ENCODE data around the gene TDG. TPM values are rescaled to one million over a fixed set of nuclear protein-coding genes. Genes with fewer than 3 reads are reported as not detected.

Gene TDG
- total RNA-seq, 1 experiment from 2014 or later, result 33.0 TPM

- TF ChIP-seq NR3C1 (CRISPR knock-in tag; conservative IDR thresholded peaks at IDR 0.05; ENCODE audit: low read depth), result no peak
- no peak for TF ChIP-seq ZNF423 (CRISPR knock-in tag; IDR thresholded peaks at IDR 0.05)
These were observed 9.7 kb upstream of the TDG start (continued) for GRCh38 chr12:103955811-103956508.

- Mint-ChIP-seq H3K27me3 (ENCODE audit: low read depth) (no peaks in the 10 kb centered on the region), H3K4me1 (peaks cover 17% of the 10 kb centered on the region), H3K4me3 (peak overlapping the region; percentile 79), H3K9me3 (no peaks in the 10 kb centered on the region), H3K36me3 (peaks cover 24% of the 10 kb centered on the region), H3K27ac (peak overlapping the region; percentile 100)
- TF ChIP-seq ESRRA (CRISPR knock-in tag; IDR thresholded peaks at IDR 0.05; ENCODE audit: borderline replicate concordance) (no peak), EMX1 (CRISPR knock-in tag; IDR thresholded peaks at IDR 0.05) (0 out of 2 replicates have a peak, but pooled peaks have one; percentile 11), JUN (CRISPR knock-in tag; IDR thresholded peaks at IDR 0.05) (peak; percentile 29; the same call in 1 of the 2 replicates), HMGXB4 (CRISPR knock-in tag; IDR thresholded peaks at IDR 0.05) (no peak), FOXK1 (CRISPR knock-in tag; IDR thresholded peaks at IDR 0.05) (no peak), MLX (CRISPR knock-in tag; IDR thresholded peaks at IDR 0.05) (peak; percentile 58; the same call in 1 of the 2 replicates), MAX (CRISPR knock-in tag; IDR thresholded peaks at IDR 0.05) (peak; percentile 77), SMAD4 (CRISPR knock-in tag; IDR thresholded peaks at IDR 0.05) (0 out of 2 replicates have a peak, but pooled peaks have one; percentile 51), ZNF232 (CRISPR knock-in tag; IDR thresholded peaks at IDR 0.05) (peak; percentile 67; the same call in 1 of the 2 replicates), ZNF423 (CRISPR knock-in tag; IDR thresholded peaks at IDR 0.05) (no peak), NFE2L1 (CRISPR knock-in tag; IDR thresholded peaks at IDR 0.05) (no peak), ZMAT4 (CRISPR knock-in tag; IDR thresholded peaks at IDR 0.05) (no peak), ZNF416 (CRISPR knock-in tag; IDR thresholded peaks at IDR 0.05) (no peak)
- no peak for DNase-seq (ENCODE audit: low spot score)
- POLR2A ChIA-PET, result interaction anchor here (1.0 to 4.8 kb wide), 3 partner anchors 10 to 184 kb away, joined by 3 to 57 read pairs (median 9); partner anchors contain the start of genes HSP90B1 and TDG
- CTCF ChIA-PET, result interaction anchor here (0.9 to 1.0 kb wide), 3 partner anchors 9 to 72 kb away, joined by 3 to 4 read pairs (median 3); partner anchors contain the start of gene TDG
- peak; percentile 27 for ATAC-seq
These were observed 9.1 kb upstream of the TDG start for GRCh38 chr12:103956509-103957027.

- no peaks in the 10 kb centered on the region for H3K27me3 Mint-ChIP-seq (ENCODE audit: low read depth)
- POLR2A ChIA-PET, result no interaction called here
- TF ChIP-seq HMGA2 (CRISPR knock-in tag; IDR thresholded peaks at IDR 0.05), result peak; percentile 96
- no peak for TF ChIP-seq IRF1 (CRISPR knock-in tag; IDR thresholded peaks at IDR 0.05)
- TF ChIP-seq ZNF263 (CRISPR knock-in tag; IDR thresholded peaks at IDR 0.05; ENCODE audit: low read depth), result no peak
- peak; percentile 72; the same call in 1 of the 2 replicates for TF ChIP-seq ZNF121 (CRISPR knock-in tag; IDR thresholded peaks at IDR 0.05)
- TF ChIP-seq NR3C1 (CRISPR knock-in tag; conservative IDR thresholded peaks at IDR 0.05; ENCODE audit: low read depth), result no peak
These were observed 7.7 kb upstream of the TDG start for GRCh38 chr12:103957865-103958388.

More at GRCh38 chr12:103957865-103958388, 7.7 kb upstream of the TDG start:
- no peak for ATAC-seq
- Mint-ChIP-seq H3K27ac (peak overlapping the region; percentile 100; the same call in 1 of the 2 replicates), H3K36me3 (peaks cover 12% of the 10 kb centered on the region), H3K4me3 (peak overlapping the region; percentile 79), H3K9me3 (no peaks in the 10 kb centered on the region), H3K4me1 (peaks cover 21% of the 10 kb centered on the region)
- no peak for DNase-seq (ENCODE audit: low spot score)
- CTCF ChIA-PET, result no interaction called here
